ENCODE results near the gene PRR13.
"Not testable (repeated sequence)": the region's sequence is repeated elsewhere in the genome, so short reads cannot be mapped to it uniquely, and the experiment has no call there.

PRR13 gene

GRCh38 chr12:53424626-53425514 lies 16.7 kb upstream of the PRR13 start:
- H3K4me3 ChIP-seq (ENCODE audit: low read length), result no peak overlapping the region
- no peak for TF ChIP-seq ZNF274 (IDR thresholded peaks at IDR 0.05; ENCODE audit: low read depth, low read length)

- TF ChIP-seq ZNF274 (IDR thresholded peaks at IDR 0.05; ENCODE audit: low read depth, low read length), result no peak
- H3K4me3 ChIP-seq (ENCODE audit: low read length), result no peak overlapping the region
Measured at GRCh38 chr12:53425515-53426150, 15.9 kb upstream of the PRR13 start.

- H3K4me3 ChIP-seq (ENCODE audit: low read length), result no peak overlapping the region
- TF ChIP-seq ZNF274 (IDR thresholded peaks at IDR 0.05; ENCODE audit: low read depth, low read length), result no peak
Measured at GRCh38 chr12:53427905-53428594, 13.5 kb upstream of the PRR13 start.

GRCh38 chr12:53428741-53429140 lies 12.8 kb upstream of the PRR13 start:
- no peak for TF ChIP-seq ZNF274 (IDR thresholded peaks at IDR 0.05; ENCODE audit: low read depth, low read length)
- H3K4me3 ChIP-seq (ENCODE audit: low read length), result no peak overlapping the region

- H3K4me3 ChIP-seq (ENCODE audit: low read length), result no peak overlapping the region
- no peak for TF ChIP-seq ZNF274 (IDR thresholded peaks at IDR 0.05; ENCODE audit: low read depth, low read length)
Measured at GRCh38 chr12:53430116-53430515, 11.4 kb upstream of the PRR13 start.

- TF ChIP-seq ZNF274 (IDR thresholded peaks at IDR 0.05; ENCODE audit: low read depth, low read length), result no peak
- no peak overlapping the region for H3K4me3 ChIP-seq (ENCODE audit: low read length)
Measured at GRCh38 chr12:53431187-53431586, 10.3 kb upstream of the PRR13 start.

GRCh38 chr12:53435326-53435725 lies 6.2 kb upstream of the PRR13 start:
- H3K4me3 ChIP-seq (ENCODE audit: low read length), result not testable (repeated sequence)

GRCh38 chr12:53439582-53439981 lies 2.0 kb upstream of the PRR13 start:
- H3K4me3 ChIP-seq (ENCODE audit: low read length), result not testable (repeated sequence)

GRCh38 chr12:53443955-53444354 lies 2.4 kb downstream of the PRR13 start:
- no peak overlapping the region for H3K4me3 ChIP-seq (ENCODE audit: low read length)
- no peak for TF ChIP-seq ZNF274 (IDR thresholded peaks at IDR 0.05; ENCODE audit: low read depth, low read length)

- H3K4me3 ChIP-seq (ENCODE audit: low read length), result not testable (repeated sequence)
Measured at GRCh38 chr12:53444593-53445325, 3.2 kb downstream of the PRR13 start.

- TF ChIP-seq ZNF274 (IDR thresholded peaks at IDR 0.05; ENCODE audit: low read depth, low read length), result no peak
- H3K4me3 ChIP-seq (ENCODE audit: low read length), result no peak overlapping the region
Measured at GRCh38 chr12:53450936-53451335, 9.4 kb downstream of the PRR13 start.

- no peak for TF ChIP-seq ZNF274 (IDR thresholded peaks at IDR 0.05; ENCODE audit: low read depth, low read length)
- peak within 1 kb of the TSS; percentile 100 for H3K4me3 ChIP-seq (ENCODE audit: low read length)
Measured at GRCh38 chr12:53451661-53452158, 10.2 kb downstream of the PRR13 start, which contains the start of gene PCBP2. Gene PCBP2 (plus strand): TSS chr12:53452102. CDS start chr12:53454801, 2,699 bp downstream.

GRCh38 chr12:53452159-53453077 lies 10.9 kb downstream of the PRR13 start:
- peak overlapping the region; percentile 100 for H3K4me3 ChIP-seq (ENCODE audit: low read length)
- no peak for TF ChIP-seq ZNF274 (IDR thresholded peaks at IDR 0.05; ENCODE audit: low read depth, low read length)

Data from GM08714 (cell line).